H1 (cell line): Measurements from ENCODE around the gene PDZD2. TPM values are rescaled to one million over a fixed set of nuclear protein-coding genes. Genes with fewer than 3 reads are reported as not detected.

Experiments
- CTCF ChIA-PET: fragments of 300-600 bp; sonication (Branson Sonifier 250); formaldehyde crosslinking; loops from one replicate; lab custom pipeline; 2021; ENCODE audit not compliant: partially characterized antibody; lab: Charles Lee
- POLR2A ChIA-PET: fragments of 300-600 bp; sonication (Branson Sonifier 250); formaldehyde crosslinking; loops from one replicate; lab custom pipeline; 2021; ENCODE audit warnings: inconsistent platforms; ENCODE audit not compliant: partially characterized antibody; lab: Charles Lee
- DNase-seq, 2 experiments: peaks; one replicate each; pipeline versions ENCODE4 v3.0.0 to v3.0.0-alpha.2; 2010 to 2022; ENCODE audit warnings: low spot score in 2 of 2, low read depth in 1 of 2, mixed read lengths in 1 of 2
- FAIRE-seq: peaks from 2 replicates; lab custom pipeline; 2011; peaks lifted over from hg19 to GRCh38; lab: Jason Lieb, UNC
- H2AFZ ChIP-seq: 2 replicates; pipeline ENCODE4 v1.8.1; 2012; ENCODE audit warnings: low read length, inconsistent platforms
- H2AK5ac ChIP-seq: 2 replicates; pipeline ENCODE4 v1.6.1; 2013; ENCODE audit warnings: low read depth, low read length
- H2BK120ac ChIP-seq: replicated peaks from 2 replicates; pipeline ENCODE3; 2013; ENCODE audit warnings: low read depth, low read length, inconsistent platforms
- H2BK12ac ChIP-seq: 2 replicates; pipeline ENCODE4 v1.6.1; 2013; ENCODE audit warnings: low read depth, low read length
- H2BK15ac ChIP-seq: 2 replicates; pipeline ENCODE4 v1.6.1; 2013; ENCODE audit warnings: low read length
- H2BK20ac ChIP-seq: 2 replicates; pipeline ENCODE4 v1.6.1; 2013; ENCODE audit warnings: low read length
- H2BK5ac ChIP-seq: 2 replicates; pipeline ENCODE4 v1.6.1; 2013; ENCODE audit warnings: low read depth, low read length
- H3K14ac ChIP-seq: 2 replicates; pipeline ENCODE4 v1.6.1; 2013; ENCODE audit warnings: inconsistent platforms; ENCODE audit not compliant: insufficient read length
- H3K18ac ChIP-seq: 2 replicates; pipeline ENCODE4 v1.6.1; 2013; ENCODE audit warnings: low read length; ENCODE audit errors: extremely low read depth
- H3K23ac ChIP-seq: 2 replicates; pipeline ENCODE4 v1.6.1; 2013; ENCODE audit warnings: inconsistent platforms; ENCODE audit not compliant: insufficient read length
- H3K23me2 ChIP-seq: 2 replicates; pipeline ENCODE4 v1.6.1; 2013; ENCODE audit warnings: low read depth, low read length
- H3K27ac ChIP-seq: 2 replicates; pipeline ENCODE4 v1.6.1; 2011; ENCODE audit warnings: low read depth, low read length, inconsistent platforms
- H3K27me3 ChIP-seq, 4 experiments: replicated peaks in 1 of 4; 1 replicate in 1 of 4; 2 replicates in 3 of 4; pipeline versions ENCODE4 v1.6.1 to v1.8.1; 2011 to 2013; ENCODE audit warnings: low read length in 3 of 4, mild to moderate bottlenecking in 3 of 4, inconsistent platforms in 2 of 4, mixed read lengths in 2 of 4, moderate library complexity in 1 of 4; ENCODE audit not compliant: control insufficient read depth in 3 of 4, insufficient read depth in 3 of 4; ENCODE audit errors: extremely low read depth in 1 of 4
- H3K36me3 ChIP-seq, 4 experiments: 2 replicates each; pipeline versions ENCODE4 v1.6.1 to v1.8.1; 2011 to 2013; ENCODE audit warnings: mild to moderate bottlenecking in 4 of 4, low read length in 3 of 4, moderate library complexity in 2 of 4, control low read depth in 1 of 4, inconsistent platforms in 1 of 4; ENCODE audit not compliant: insufficient read depth in 4 of 4, control insufficient read depth in 2 of 4
- H3K4ac ChIP-seq: replicated peaks from 2 replicates; pipeline ENCODE3; 2013; ENCODE audit warnings: low read length, low read depth, mixed read lengths, inconsistent platforms; ENCODE audit not compliant: insufficient read length
- H3K4me1 ChIP-seq, 4 experiments: replicated peaks in 1 of 4; 1 replicate in 1 of 4; 2 replicates in 3 of 4; pipeline versions ENCODE4 v1.6.1 to v1.8.1; 2011 to 2013; ENCODE audit warnings: low read length in 3 of 4, inconsistent platforms in 2 of 4, mixed read lengths in 1 of 4; ENCODE audit not compliant: insufficient read depth in 4 of 4, control insufficient read depth in 3 of 4
- H3K4me2 ChIP-seq, 2 experiments: 2 replicates each; pipeline versions ENCODE4 v1.6.1 to v1.8.1; 2011 to 2013; ENCODE audit warnings: low read depth in 2 of 2, low read length in 2 of 2, control low read depth in 1 of 2, inconsistent platforms in 1 of 2, mild to moderate bottlenecking in 1 of 2; ENCODE audit not compliant: insufficient read depth in 1 of 2
- H3K4me3 ChIP-seq, 4 experiments: fragments of 200-600, 300-600 bp in 1 of 4; sonication (generic), shearing (Covaris generic), sonication (Bioruptor Twin) in 1 of 4; 2 replicates each; pipeline versions ENCODE4 v1.5.1 to v1.8.1; 2011 to 2016; ENCODE audit warnings: low read length in 4 of 4, low read depth in 3 of 4, control low read depth in 2 of 4, inconsistent platforms in 2 of 4, mild to moderate bottlenecking in 2 of 4, mixed read lengths in 1 of 4, moderate library complexity in 1 of 4; ENCODE audit not compliant: insufficient read depth in 2 of 4; ENCODE audit errors: extremely low read depth in 1 of 4
- H3K56ac ChIP-seq: replicated peaks from 2 replicates; pipeline ENCODE3; 2013; ENCODE audit warnings: low read depth, mild to moderate bottlenecking, mixed read lengths, low read length, inconsistent platforms; ENCODE audit not compliant: insufficient read length
- H3K79me1 ChIP-seq: 2 replicates; pipeline ENCODE4 v1.6.1; 2013; ENCODE audit warnings: low read depth, low read length, control low read depth
- H3K79me2 ChIP-seq, 2 experiments: 2 replicates each; pipeline versions ENCODE4 v1.6.1 to v1.8.1; 2012 to 2013; ENCODE audit warnings: low read length in 2 of 2, mild to moderate bottlenecking in 2 of 2, inconsistent platforms in 1 of 2; ENCODE audit not compliant: insufficient read depth in 2 of 2, control insufficient read depth in 1 of 2
- H3K9ac ChIP-seq, 4 experiments: replicated peaks in 1 of 4; 1 replicate in 1 of 4; 2 replicates in 3 of 4; pipeline versions ENCODE4 v1.6.1 to v1.8.1; 2011 to 2013; ENCODE audit warnings: low read depth in 3 of 4, low read length in 3 of 4, control low read depth in 2 of 4, mild to moderate bottlenecking in 2 of 4, moderate library complexity in 2 of 4, inconsistent platforms in 1 of 4; ENCODE audit errors: extremely low read depth in 1 of 4
- H3K9me3 ChIP-seq, 2 experiments: 2 replicates each; pipeline versions ENCODE4 v1.6.1 to v1.8.1; 2012 to 2013; ENCODE audit warnings: mild to moderate bottlenecking in 2 of 2, moderate library complexity in 2 of 2, control low read depth in 1 of 2, inconsistent platforms in 1 of 2, low read depth in 1 of 2, low read length in 1 of 2, mixed read lengths in 1 of 2; ENCODE audit not compliant: insufficient read depth in 2 of 2
- H4K20me1 ChIP-seq, 2 experiments: replicated peaks in 1 of 2; 2 replicates each; pipeline versions ENCODE3 to v1.8.1; 2011 to 2013; ENCODE audit warnings: inconsistent platforms in 2 of 2, low read length in 2 of 2, mild to moderate bottlenecking in 1 of 2; ENCODE audit not compliant: insufficient read depth in 2 of 2, control insufficient read depth in 1 of 2
- H4K5ac ChIP-seq: 2 replicates; pipeline ENCODE4 v1.6.1; 2013; ENCODE audit warnings: low read length, low read depth, mixed read lengths, inconsistent platforms; ENCODE audit not compliant: insufficient read length
- H4K8ac ChIP-seq: 2 replicates; pipeline ENCODE4 v1.8.0; 2013; ENCODE audit warnings: mild to moderate bottlenecking, moderate library complexity, low read length, inconsistent platforms; ENCODE audit not compliant: insufficient read depth; ENCODE audit errors: extremely low read depth
- H4K91ac ChIP-seq: replicated peaks from 2 replicates; pipeline ENCODE3; 2013; ENCODE audit warnings: low read length, mixed read lengths, inconsistent platforms; ENCODE audit not compliant: insufficient read length
- ASH2L ChIP-seq: fragments of 200-600, 300-600 bp; sonication (generic); IDR thresholded peaks from one replicate; pipeline ENCODE4 v1.7.1; 2017; ENCODE audit warnings: low read length
- BACH1 ChIP-seq: IDR thresholded peaks from 2 replicates; pipeline ENCODE4 v1.6.1; 2012; ENCODE audit warnings: low read length, improper control_type of control experiment
- CBX5 ChIP-seq: fragments of 300-800, 300-1000 bp; sonication (generic); IDR thresholded peaks from 2 replicates; pipeline ENCODE4 v1.7.1; 2016; ENCODE audit warnings: antibody characterized with exemption, low read length, low read depth
- CTBP2 ChIP-seq: IDR thresholded peaks from 2 replicates; pipeline ENCODE4 v1.7.0; 2011; ENCODE audit warnings: borderline replicate concordance, mild to moderate bottlenecking, moderate library complexity, mixed read lengths, low read length; ENCODE audit not compliant: insufficient read depth, insufficient read length
- FOSL1 ChIP-seq: IDR thresholded peaks from 2 replicates; pipeline ENCODE4 v1.6.1; 2011; ENCODE audit warnings: mild to moderate bottlenecking, low read depth, low read length, moderate library complexity; ENCODE audit not compliant: insufficient read depth
- HDAC6 ChIP-seq: IDR thresholded peaks from one replicate; pipeline ENCODE4 v1.7.1; 2012; ENCODE audit warnings: low read depth, mild to moderate bottlenecking, inconsistent platforms, low read length, moderate library complexity
- SIX5 ChIP-seq: IDR thresholded peaks from 2 replicates; pipeline ENCODE4 v1.6.1; 2011; ENCODE audit warnings: mild to moderate bottlenecking, low read depth, low read length
- TCF12 ChIP-seq: IDR thresholded peaks from 2 replicates; pipeline ENCODE4 v1.6.1; 2011; ENCODE audit warnings: low read depth, mild to moderate bottlenecking, low read length
- YY1 ChIP-seq: IDR thresholded peaks from 2 replicates; pipeline ENCODE4 v1.6.1; 2011; ENCODE audit warnings: low read depth, mild to moderate bottlenecking, low read length
- WGBS, 2 experiments: shearing (Covaris generic) in 1 of 2; methylation state at CpG; one replicate each; pipeline versions ENCODE4 v1.1.6 to v1.1.7; 2013 to 2015; ENCODE audit warnings: low lambda C conversion rate in 2 of 2, mixed read lengths in 2 of 2, inconsistent platforms in 1 of 2, low coverage in 1 of 2, missing lambda C conversion rate in 1 of 2; ENCODE audit not compliant: insufficient replicate concordance in 2 of 2, insufficient coverage in 1 of 2, insufficient read length in 1 of 2; ENCODE audit errors: extremely low coverage in 1 of 2, missing lambda C conversion rate in 1 of 2; 5-methylcytosine and 5-hydroxymethylcytosine counted together
- polyA plus RNA-seq, 7 experiments: library from polyadenylated mRNA; depleted of rRNA in 3 of 7; stranded (reverse) in 5 of 7; unstranded in 2 of 7; fragments of >200 nt in 5 of 7; fragments of 200-250 nt in 2 of 7; gene quantifications; 1 replicate in 5 of 7; 2 replicates in 1 of 7; 4 replicates in 1 of 7; pipeline versions ENCODE4 v1.2.1 to v1.2.3, GENCODE V29; 2011 to 2013; ENCODE audit warnings: missing spikeins in 2 of 7, mixed read lengths in 2 of 7
- total RNA-seq: library from RNA; stranded (reverse); fragmentation: NEBNext Ultra II Directional; extraction: Animal tissue kit (Norgen Biotek cat#: 25700); gene quantifications from 2 replicates; pipeline ENCODE4 v1.2.1, GENCODE V29; 2021
- TF ChIP-seq, protein P1 (sequence below), 3 experiments: IDR thresholded peaks; 1 replicate in 2 of 3; 2 replicates in 1 of 3; pipeline versions ENCODE4 v1.5.1 to v1.6.1; 2011; ENCODE audit warnings: low read length in 3 of 3, mild to moderate bottlenecking in 3 of 3, inconsistent platforms in 2 of 3, low read depth in 1 of 3, moderate library complexity in 1 of 3; ENCODE audit not compliant: insufficient read depth in 1 of 3; ENCODE audit errors: control extremely low read depth in 1 of 3

The PDZD2 gene
- total and polyA plus RNA-seq, 2 of the 8 experiments (the other 6 are each of a cell fraction or from before 2014, with no cell fraction given) = 1.2 to 6.8 TPM

DNA sequence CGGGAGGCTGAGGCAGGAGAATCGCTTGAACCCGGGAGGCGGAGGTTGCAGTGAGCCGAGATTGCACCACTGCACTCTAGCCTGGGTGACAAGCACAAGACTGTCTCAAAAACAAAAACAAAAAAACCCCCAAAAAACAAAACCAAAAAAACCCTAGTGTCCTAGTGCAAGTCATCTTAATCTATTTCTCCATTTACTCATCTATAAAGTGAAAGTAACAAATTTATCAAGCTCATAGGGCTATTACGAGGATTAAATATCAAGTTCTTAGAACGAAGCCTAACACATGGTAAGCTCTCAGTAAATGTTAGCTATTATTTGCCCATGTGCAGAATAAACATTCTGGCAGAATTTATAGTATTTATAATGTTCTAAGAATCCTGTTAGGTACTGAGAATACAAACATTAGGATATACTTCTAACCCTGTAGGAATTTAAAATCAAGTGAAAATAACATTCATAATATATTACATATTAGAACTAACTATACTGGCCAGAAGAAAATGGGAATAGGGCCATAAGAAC lies 490.2 kb downstream of the PDZD2 start:
- ChIA-PET CTCF (interaction anchor here (0.6 to 1.2 kb wide), 5 partner anchors 94 to 249 kb away, joined by 3 to 5 read pairs (median 3); no protein-coding TSS in a partner anchor), POLR2A (interaction anchor here (0.6 to 1.4 kb wide), 3 partner anchors 8 to 43 kb away, joined by 3 to 6 read pairs (median 3); no protein-coding TSS in a partner anchor)
- H2BK20ac ChIP-seq = no peak overlapping the region
- H3K9ac ChIP-seq = no peak overlapping the region
- DNase-seq (no peak), FAIRE-seq (no peak)
- no peak overlapping the region for H2AK5ac ChIP-seq
- TF ChIP-seq, protein P1, sequence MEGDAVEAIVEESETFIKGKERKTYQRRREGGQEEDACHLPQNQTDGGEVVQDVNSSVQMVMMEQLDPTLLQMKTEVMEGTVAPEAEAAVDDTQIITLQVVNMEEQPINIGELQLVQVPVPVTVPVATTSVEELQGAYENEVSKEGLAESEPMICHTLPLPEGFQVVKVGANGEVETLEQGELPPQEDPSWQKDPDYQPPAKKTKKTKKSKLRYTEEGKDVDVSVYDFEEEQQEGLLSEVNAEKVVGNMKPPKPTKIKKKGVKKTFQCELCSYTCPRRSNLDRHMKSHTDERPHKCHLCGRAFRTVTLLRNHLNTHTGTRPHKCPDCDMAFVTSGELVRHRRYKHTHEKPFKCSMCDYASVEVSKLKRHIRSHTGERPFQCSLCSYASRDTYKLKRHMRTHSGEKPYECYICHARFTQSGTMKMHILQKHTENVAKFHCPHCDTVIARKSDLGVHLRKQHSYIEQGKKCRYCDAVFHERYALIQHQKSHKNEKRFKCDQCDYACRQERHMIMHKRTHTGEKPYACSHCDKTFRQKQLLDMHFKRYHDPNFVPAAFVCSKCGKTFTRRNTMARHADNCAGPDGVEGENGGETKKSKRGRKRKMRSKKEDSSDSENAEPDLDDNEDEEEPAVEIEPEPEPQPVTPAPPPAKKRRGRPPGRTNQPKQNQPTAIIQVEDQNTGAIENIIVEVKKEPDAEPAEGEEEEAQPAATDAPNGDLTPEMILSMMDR (IDR thresholded peaks at IDR 0.05; ENCODE audit: control extremely low read depth in 1 of 3, insufficient read depth in 1 of 3, low read depth in 1 of 3, low read length in 3 of 3) = no peak
- no peak for TF ChIP-seq SIX5
- TF ChIP-seq FOSL1 = no peak
- TF ChIP-seq YY1 = no peak
- TF ChIP-seq BACH1 = no peak
- TF ChIP-seq HDAC6 = no peak
- TF ChIP-seq TCF12 = no peak
- no peak for TF ChIP-seq CBX5
- TF ChIP-seq ASH2L = no peak
- no peak for TF ChIP-seq CTBP2
- no peaks in the 10 kb centered on the region for H3K9me3 ChIP-seq
- H3K27me3 ChIP-seq = no peaks in the 10 kb centered on the region
- peaks cover 0 to 58% of the 10 kb centered on the region in 2 experiments; a peak in 2 of 4 replicates for H3K79me2 ChIP-seq
- peaks cover 0 to 5% (median 4%) of the 10 kb centered on the region in 4 experiments; a peak in 5 of 7 replicates for H3K4me1 ChIP-seq
- WGBS, 2 experiments = 93% methylated on average over 7 of the region's 7 CpGs; no CpG with 5 or more reads in 1 of the 2 experiments
- H4K5ac ChIP-seq = no peak overlapping the region
- H3K4me3 ChIP-seq = no peak overlapping the region
- no peak overlapping the region for H3K14ac ChIP-seq
- H2BK5ac ChIP-seq = no peak overlapping the region
- H2BK12ac ChIP-seq = no peak overlapping the region
- no peak overlapping the region for H4K91ac ChIP-seq
- no peak overlapping the region for H2BK15ac ChIP-seq
- no peak overlapping the region for H3K56ac ChIP-seq
- H2AFZ ChIP-seq = no peak overlapping the region
- H2BK120ac ChIP-seq = no peak overlapping the region
- peaks cover 7 to 14% of the 10 kb centered on the region in 2 experiments for H4K20me1 ChIP-seq
- no peak overlapping the region for H3K23ac ChIP-seq
- H3K27ac ChIP-seq = no peak overlapping the region
- peaks cover 6 to 37% (median 10%) of the 10 kb centered on the region in 4 experiments; a peak in 7 of 8 replicates for H3K36me3 ChIP-seq
- H3K79me1 ChIP-seq = peaks cover 3% of the 10 kb centered on the region
- H3K4ac ChIP-seq = no peak overlapping the region
- no peak overlapping the region for H3K4me2 ChIP-seq
- H3K23me2 ChIP-seq = no peaks in the 10 kb centered on the region
- H4K8ac ChIP-seq = no peak overlapping the region
- no peak overlapping the region for H3K18ac ChIP-seq
